Kidney (tissue), 22 donors: Measurements from ENCODE around the gene MYH4. TPM values are rescaled to one million over a fixed set of nuclear protein-coding genes. Genes with fewer than 3 reads are reported as not detected.

ENCODE experiments used
- DNase-seq, 5 donors: peaks; one replicate each; pipeline ENCODE4 v3.0.0-alpha.2; 2013 to 2020
- FAIRE-seq: peaks from 2 replicates; lab custom pipeline; 2012; peaks lifted over from hg19 to GRCh38; lab: Jason Lieb, UNC
- H3K27ac ChIP-seq, 2 donors: one replicate each; pipeline ENCODE4 v1.7.0; 2013; ENCODE audit warnings: low read depth in 2 of 2, low read length in 2 of 2, inconsistent platforms in 1 of 2
- H3K27me3 ChIP-seq: one replicate; pipeline ENCODE4 v1.7.1; 2013; ENCODE audit warnings: low read length, inconsistent platforms; ENCODE audit not compliant: control insufficient read depth, insufficient read depth
- H3K36me3 ChIP-seq, 3 donors: one replicate each; pipeline versions ENCODE4 v1.7.0 to v1.7.1; 2013; ENCODE audit warnings: low read length in 3 of 3, control low read depth in 1 of 3, inconsistent platforms in 1 of 3; ENCODE audit not compliant: insufficient read depth in 3 of 3, control insufficient read depth in 2 of 3
- H3K4me1 ChIP-seq, 3 donors: one replicate each; pipeline versions ENCODE4 v1.7.0 to v1.7.1; 2013; ENCODE audit warnings: low read length in 3 of 3, inconsistent platforms in 1 of 3, low read depth in 1 of 3; ENCODE audit not compliant: control insufficient read depth in 2 of 3, insufficient read depth in 2 of 3
- H3K4me3 ChIP-seq, 3 donors: one replicate each; pipeline versions ENCODE4 v1.7.0 to v1.8.1; 2013; ENCODE audit warnings: low read length in 3 of 3, control low read depth in 1 of 3, inconsistent platforms in 1 of 3
- H3K9ac ChIP-seq, 3 donors: one replicate each; pipeline versions ENCODE4 v1.7.0 to v1.7.1; 2013; ENCODE audit warnings: low read length in 3 of 3, control low read depth in 1 of 3, inconsistent platforms in 1 of 3
- H3K9me3 ChIP-seq, 3 donors: one replicate each; pipeline versions ENCODE4 v1.7.0 to v1.7.1; 2013; ENCODE audit warnings: low read length in 3 of 3, control low read depth in 1 of 3, inconsistent platforms in 1 of 3; ENCODE audit not compliant: control insufficient read depth in 2 of 3, insufficient read depth in 1 of 3
- CTCF ChIP-seq: IDR thresholded peaks from 3 replicates; pipeline ENCODE4 v1.5.1; 2012; ENCODE audit warnings: mild to moderate bottlenecking, moderate library complexity, borderline replicate concordance; ENCODE audit not compliant: insufficient read depth; ENCODE audit errors: extremely low read depth
- intact Hi-C: fragments of 100-400 bp; cut with DNase I; formaldehyde crosslinking; loops from one replicate; pipeline ENCODE4 v1.11.1; 2022
- long read RNA-seq, 10 donors: library from polyadenylated mRNA in 1 of 10; unstranded in 1 of 10; transcript quantifications; one replicate each; pipeline ENCODE4 v2.0.0 and lab custom pipeline, GENCODE V29; 2021 to 2026
- polyA plus RNA-seq: library from polyadenylated mRNA; stranded (reverse); fragments of 350-450 nt; fragmentation: Illumina TruSeq; extraction: RNeasy Lipid Tissue Mini Kit (QIAGEN cat#74804); gene quantifications from one replicate; pipeline ENCODE4 v1.2.3, GENCODE V29; 2014; ENCODE audit warnings: low read depth, low replicate concordance; ENCODE audit not compliant: insufficient read depth
- total RNA-seq: library from RNA; stranded (reverse); fragmentation: NEBNext Ultra II Directional; extraction: Animal tissue kit (Norgen Biotek cat#: 25700); gene quantifications from one replicate; pipeline ENCODE4 v1.2.1, GENCODE V29; 2021
- donor health status: control.
- donor health status: control.
- donor health status: control.
- donor health status: control.
- donor health status: control.
- donor health status: DM: yes; HTN: yes; CAD: no.
- donor health status: Normal renal cell carcinoma (clear cell type).

The MYH4 gene
- not detected for total RNA-seq
- not detected for polyA plus RNA-seq
- long read RNA-seq, donor 1: 0 reads
- long read RNA-seq, donor 2: 0 reads
- long read RNA-seq, donor 3: 0 reads
- long read RNA-seq, donor 4: 0 reads
- long read RNA-seq, donor 5: 0 reads
- long read RNA-seq, donor 6: 0 reads
- long read RNA-seq, donor 7: 0 reads
- long read RNA-seq, donor 8: 0 reads
- long read RNA-seq, donor 9: 0 reads
- long read RNA-seq, donor 10: 0 reads

GRCh38 chr17:10469459-10469858, at the start of gene MYH4:
TSS of gene MYH4 (minus strand) at chr17:10469559. CDS start at chr17:10466745, 2,814 bp downstream.
- FAIRE-seq (no peak), DNase-seq (no peak)
- no peak for TF ChIP-seq CTCF
- H3K4me1 ChIP-seq: no peaks in the 10 kb centered on the region
- no peak within 1 kb of the TSS for H3K9ac ChIP-seq
- H3K27ac ChIP-seq: no peak within 1 kb of the TSS
- no peaks in the 10 kb centered on the region for H3K27me3 ChIP-seq
- H3K36me3 ChIP-seq: no peaks in the 10 kb centered on the region
- intact Hi-C loops: no loop called here
- H3K9me3 ChIP-seq: no peaks in the 10 kb centered on the region
- no peak within 1 kb of the TSS for H3K4me3 ChIP-seq

- DNase-seq (no peak), FAIRE-seq (no peak)
- Histone ChIP-seq H3K9me3 (peaks cover 0 to 3% (median 0%) of the 10 kb centered on the region in 3 donors), H3K27me3 (no peaks in the 10 kb centered on the region), H3K36me3 (no peaks in the 10 kb centered on the region), H3K9ac (no peak within 1 kb of the TSS), H3K4me3 (no peak within 1 kb of the TSS), H3K4me1 (no peaks in the 10 kb centered on the region), H3K27ac (no peak within 1 kb of the TSS)
- intact Hi-C loops: no loop called here
- TF ChIP-seq CTCF: no peak
Measured at GRCh38 chr17:10518271-10519037, 49.1 kb upstream of the MYH4 start, which contains the start of gene MYH1. TSS of gene MYH1 (minus strand) at chr17:10518542. CDS start at chr17:10516642, 1,900 bp downstream.

GRCh38 chr17:10516638-10517037, 47.3 kb upstream of the MYH4 start:
- H3K36me3 ChIP-seq: no peaks in the 10 kb centered on the region
- no peak for FAIRE-seq
- no peaks in the 10 kb centered on the region for H3K4me1 ChIP-seq
- H3K9me3 ChIP-seq: no peaks in the 10 kb centered on the region
- no peak overlapping the region for H3K9ac ChIP-seq
- intact Hi-C loops: no loop called here
- no peak overlapping the region for H3K4me3 ChIP-seq
- DNase-seq: no peak
- no peak overlapping the region for H3K27ac ChIP-seq
- no peaks in the 10 kb centered on the region for H3K27me3 ChIP-seq
- no peak for TF ChIP-seq CTCF
